ENCODE data around the gene SFXN1. TPM values are rescaled to one million over a fixed set of nuclear protein-coding genes. Genes with fewer than 3 reads are reported as not detected.

Gene SFXN1
- total and polyA plus RNA-seq, 2 of the 4 experiments (the other 2 are of a cell fraction) = 131 to 410 TPM

GRCh38 chr5:175544586-175544985, 66.2 kb downstream of the SFXN1 start:
- CTCF ChIA-PET = interaction anchor here (1.0 kb wide), 1 partner anchor 10 kb away, joined by 4 read pairs; no protein-coding TSS in a partner anchor
- dilution Hi-C loops (cut with HindIII; ENCODE audit: low sequenced_read_pairs, unreplicated experiment) (no loop called here), in situ Hi-C loops (cut with MboI; ENCODE audit: low sequenced_read_pairs) (no loop called here)

More at GRCh38 chr5:175544586-175544985, 66.2 kb downstream of the SFXN1 start:
- no peak overlapping the region for H4K8ac ChIP-seq (ENCODE audit: low read depth in 2 of 2, low read length in 2 of 2)
- no peak overlapping the region for H3K4ac ChIP-seq (ENCODE audit: low read depth, low read length)
- no peak overlapping the region for H3K4me3 ChIP-seq (ENCODE audit: insufficient read depth, low read depth, low read length)
- no peak overlapping the region for H3K9ac ChIP-seq (ENCODE audit: low read depth, low read length)
- DNase-seq = no peak
- POLR2A ChIA-PET (ENCODE audit: unreplicated experiment) = no interaction called here
- H3K56ac ChIP-seq (ENCODE audit: extremely low read depth, insufficient read depth, low read length) = no peak overlapping the region
- no peaks in the 10 kb centered on the region for H4K20me1 ChIP-seq (ENCODE audit: insufficient read depth, low read length)
- H2AK9ac ChIP-seq (replicated peaks; ENCODE audit: low read depth, low read length, poor library complexity) = no peak overlapping the region
- no peaks in the 10 kb centered on the region for H3K4me1 ChIP-seq (ENCODE audit: control insufficient read depth, insufficient read depth, low read length)
- no peak overlapping the region for H2BK20ac ChIP-seq (ENCODE audit: low read depth, low read length)
- no peak overlapping the region for H2AK5ac ChIP-seq (ENCODE audit: low read depth, low read length)
- H3K27ac ChIP-seq (ENCODE audit: insufficient read depth, low read length) = no peak overlapping the region
- H2BK5ac ChIP-seq (ENCODE audit: low read depth, low read length, poor library complexity, severe bottlenecking) = no peak overlapping the region
- no peaks in the 10 kb centered on the region for H3K9me3 ChIP-seq (ENCODE audit: control insufficient read depth, insufficient read depth, low read length)
- H3K4me2 ChIP-seq (ENCODE audit: low read depth, low read length) = no peak overlapping the region
- no peaks in the 10 kb centered on the region for H3K36me3 ChIP-seq (ENCODE audit: control insufficient read depth, insufficient read depth, low read length)
- H3K23ac ChIP-seq (ENCODE audit: low read depth, low read length) = no peak overlapping the region
- H4K91ac ChIP-seq (ENCODE audit: insufficient read depth, low read depth, low read length) = no peak overlapping the region
- H4K5ac ChIP-seq (ENCODE audit: low read depth, low read length) = no peak overlapping the region
- no peaks in the 10 kb centered on the region for H3K9me1 ChIP-seq (ENCODE audit: insufficient read depth, low read length)
- no peak overlapping the region for H3K14ac ChIP-seq (replicated peaks; ENCODE audit: low read depth, low read length)
- intact Hi-C loops (cut with micrococcal nuclease) = no loop called here
- no CpG with 5 or more reads among the region's 5 CpGs for WGBS, 2 experiments (ENCODE audit: extremely low coverage in 2 of 2, insufficient read length in 1 of 2)
- no peak overlapping the region for H2AFZ ChIP-seq (replicated peaks; ENCODE audit: low read length, poor library complexity)
- peaks cover 3% of the 10 kb centered on the region for H3K27me3 ChIP-seq (ENCODE audit: control insufficient read depth, insufficient read depth, low read length)
- TF ChIP-seq ELK1 (IDR thresholded peaks at IDR 0.05; ENCODE audit: borderline replicate concordance, low read depth, low read length) (no peak), CTCF (conservative IDR thresholded peaks at IDR 0.05; ENCODE audit: low read depth, low read length) (no peak), MXI1 (IDR thresholded peaks at IDR 0.05; ENCODE audit: borderline replicate concordance, low read depth, low read length) (no peak), NFE2L2 (IDR thresholded peaks at IDR 0.05; ENCODE audit: low read depth, low read length) (no peak), BHLHE40 (IDR thresholded peaks at IDR 0.05; ENCODE audit: low read depth, low read length) (no peak), SMC3 (IDR thresholded peaks at IDR 0.05; ENCODE audit: low read depth, low read length) (no peak), RFX5 (IDR thresholded peaks at IDR 0.05; ENCODE audit: low read depth, low read length) (no peak), RCOR1 (IDR thresholded peaks at IDR 0.05; ENCODE audit: insufficient replicate concordance, low read length) (no peak), USF2 (IDR thresholded peaks at IDR 0.05; ENCODE audit: low read depth, low read length) (no peak), CHD1 (IDR thresholded peaks at IDR 0.05; ENCODE audit: low read depth, low read length) (no peak), RAD21 (IDR thresholded peaks at IDR 0.05; ENCODE audit: low read length) (no peak), POLR2A (IDR thresholded peaks at IDR 0.05; ENCODE audit: low read depth, low read length) (no peak), MAFK (IDR thresholded peaks at IDR 0.05; ENCODE audit: low read depth, low read length) (no peak), CEBPB (IDR thresholded peaks at IDR 0.05; ENCODE audit: low read depth, low read length) (no peak), FOS (IDR thresholded peaks at IDR 0.05; ENCODE audit: low read depth, low read length) (no peak)
- H2BK120ac ChIP-seq (ENCODE audit: low read depth, low read length) = no peak overlapping the region
- H3K18ac ChIP-seq (ENCODE audit: low read depth, low read length) = no peak overlapping the region
- ATAC-seq (ENCODE audit: low read depth) = no peak
- no peak overlapping the region for H2BK15ac ChIP-seq (ENCODE audit: low read depth, low read length)
- H3K79me1 ChIP-seq (ENCODE audit: low read depth in 1 of 2, low read length in 2 of 2) = no peaks in the 10 kb centered on the region
- no TSS peak for BruUV-seq (replicated peaks)
